ENCODE results near the gene TMC7.

- TF ChIP-seq CTCF (IDR thresholded peaks at IDR 0.05; ENCODE audit: insufficient read depth, low read length, poor library complexity, severe bottlenecking) (no peak), EZH2phosphoT487 (conservative IDR thresholded peaks at IDR 0.05; ENCODE audit: low read length) (no peak)
Observed at GRCh38 chr16:19027416-19027815, 43.7 kb downstream of the TMC7 start.

Data from SU-DHL-6 (cell line).